PC-9 (cell line): ENCODE results near the gene PITX3.

Experiments
- EZH2 ChIP-seq: fragments of 200-600 bp; sonication (generic); IDR thresholded peaks from 2 replicates; pipeline ENCODE4 v1.8.0; 2017; ENCODE audit warnings: antibody characterized with exemption, low read depth
- TF ChIP-seq, protein P1 (sequence below): fragments of 200-600 bp; sonication (generic); conservative IDR thresholded peaks from 2 replicates; pipeline ENCODE4 v1.6.1; 2017; ENCODE audit warnings: mixed run types, antibody characterized with exemption, mild to moderate bottlenecking, moderate library complexity

DNA sequence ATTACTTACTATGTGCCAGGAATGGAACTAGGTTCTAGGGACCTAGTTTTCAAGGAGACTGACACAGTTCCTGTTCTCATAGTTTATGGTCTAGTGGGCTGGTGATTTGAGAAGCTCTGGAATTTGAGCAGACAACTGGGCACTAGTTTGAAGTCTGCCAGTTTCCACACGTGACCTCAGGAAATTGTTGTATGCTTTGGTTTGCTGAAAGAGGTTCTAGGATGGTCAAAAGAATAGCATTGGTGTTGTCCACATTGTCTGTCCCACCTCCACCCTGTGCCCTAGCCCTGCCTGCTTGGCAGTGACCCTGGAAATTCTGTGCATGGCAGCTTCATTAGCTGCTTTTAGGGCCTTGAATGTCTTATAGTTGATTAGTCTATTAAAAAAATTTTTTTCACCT lies 32.8 kb upstream of the PITX3 start:
- TF ChIP-seq, protein P1, sequence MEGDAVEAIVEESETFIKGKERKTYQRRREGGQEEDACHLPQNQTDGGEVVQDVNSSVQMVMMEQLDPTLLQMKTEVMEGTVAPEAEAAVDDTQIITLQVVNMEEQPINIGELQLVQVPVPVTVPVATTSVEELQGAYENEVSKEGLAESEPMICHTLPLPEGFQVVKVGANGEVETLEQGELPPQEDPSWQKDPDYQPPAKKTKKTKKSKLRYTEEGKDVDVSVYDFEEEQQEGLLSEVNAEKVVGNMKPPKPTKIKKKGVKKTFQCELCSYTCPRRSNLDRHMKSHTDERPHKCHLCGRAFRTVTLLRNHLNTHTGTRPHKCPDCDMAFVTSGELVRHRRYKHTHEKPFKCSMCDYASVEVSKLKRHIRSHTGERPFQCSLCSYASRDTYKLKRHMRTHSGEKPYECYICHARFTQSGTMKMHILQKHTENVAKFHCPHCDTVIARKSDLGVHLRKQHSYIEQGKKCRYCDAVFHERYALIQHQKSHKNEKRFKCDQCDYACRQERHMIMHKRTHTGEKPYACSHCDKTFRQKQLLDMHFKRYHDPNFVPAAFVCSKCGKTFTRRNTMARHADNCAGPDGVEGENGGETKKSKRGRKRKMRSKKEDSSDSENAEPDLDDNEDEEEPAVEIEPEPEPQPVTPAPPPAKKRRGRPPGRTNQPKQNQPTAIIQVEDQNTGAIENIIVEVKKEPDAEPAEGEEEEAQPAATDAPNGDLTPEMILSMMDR = no peak
- no peak for TF ChIP-seq EZH2
